Keratinocyte (primary cell): ENCODE data around the gene PEPD. TPM values are rescaled to one million over a fixed set of nuclear protein-coding genes. Genes with fewer than 3 reads are reported as not detected.

Experiments used
- DNase-seq: peaks from one replicate; pipeline ENCODE4 v3.0.0-alpha.2; 2011; ENCODE audit warnings: low read depth, missing footprints, low spot score
- FAIRE-seq: peaks from 2 replicates; lab custom pipeline; 2011; peaks lifted over from hg19 to GRCh38; lab: Jason Lieb, UNC
- H2AFZ ChIP-seq: 2 replicates; pipeline ENCODE4 v1.6.0; 2012; ENCODE audit warnings: low read length, control low read depth, inconsistent platforms; ENCODE audit not compliant: control insufficient read depth
- H3K27ac ChIP-seq: 2 replicates; pipeline ENCODE4 v1.5.1; 2011; ENCODE audit warnings: low read length; ENCODE audit not compliant: control insufficient read depth, insufficient read depth
- H3K27me3 ChIP-seq: 3 replicates; pipeline ENCODE4 v1.6.0; 2011; ENCODE audit warnings: low read length; ENCODE audit not compliant: control insufficient read depth, insufficient read depth; ENCODE audit errors: extremely low read depth
- H3K36me3 ChIP-seq, 2 experiments: 2 replicates in 1 of 2; 3 replicates in 1 of 2; pipeline ENCODE4 v1.5.1; 2011; ENCODE audit warnings: low read length in 2 of 2, mild to moderate bottlenecking in 1 of 2; ENCODE audit not compliant: control insufficient read depth in 2 of 2, insufficient read depth in 2 of 2; ENCODE audit errors: extremely low read depth in 1 of 2
- H3K4me1 ChIP-seq: 3 replicates; pipeline ENCODE4 v1.5.1; 2011; ENCODE audit warnings: low read length; ENCODE audit not compliant: control insufficient read depth, insufficient read depth; ENCODE audit errors: extremely low read depth
- H3K4me2 ChIP-seq: 3 replicates; pipeline ENCODE4 v1.6.0; 2011; ENCODE audit warnings: low read depth, low read length; ENCODE audit not compliant: control insufficient read depth, insufficient read depth; ENCODE audit errors: extremely low read depth
- H3K4me3 ChIP-seq, 3 experiments: fragments of 200-600 bp in 1 of 3; sonication (generic) in 1 of 3; 2 replicates in 2 of 3; 3 replicates in 1 of 3; pipeline ENCODE4 v1.5.1; 2011 to 2016; ENCODE audit warnings: low read length in 3 of 3, mild to moderate bottlenecking in 3 of 3, control low read depth in 2 of 3, inconsistent platforms in 1 of 3, low read depth in 1 of 3, mixed read lengths in 1 of 3, mixed run types in 1 of 3, moderate library complexity in 1 of 3; ENCODE audit not compliant: control insufficient read depth in 2 of 3, insufficient read depth in 2 of 3; ENCODE audit errors: extremely low read depth in 1 of 3
- H3K79me2 ChIP-seq: 2 replicates; pipeline ENCODE4 v1.6.0; 2012; ENCODE audit warnings: low read length; ENCODE audit not compliant: control insufficient read depth, insufficient read depth
- H3K9ac ChIP-seq: 3 replicates; pipeline ENCODE4 v1.6.0; 2011; ENCODE audit warnings: low read length; ENCODE audit not compliant: control insufficient read depth, insufficient read depth; ENCODE audit errors: extremely low read depth
- H3K9me1 ChIP-seq: 3 replicates; pipeline ENCODE4 v1.6.0; 2011; ENCODE audit warnings: low read length; ENCODE audit not compliant: control insufficient read depth, insufficient read depth; ENCODE audit errors: extremely low read depth
- H3K9me3 ChIP-seq: 2 replicates; pipeline ENCODE4 v1.5.1; 2012; ENCODE audit warnings: low read depth, low read length; ENCODE audit not compliant: control insufficient read depth
- H4K20me1 ChIP-seq: 3 replicates; pipeline ENCODE4 v1.6.0; 2011; ENCODE audit warnings: low read length; ENCODE audit not compliant: control insufficient read depth, insufficient read depth; ENCODE audit errors: extremely low read depth
- EZH2 ChIP-seq: IDR thresholded peaks from one replicate; pipeline ENCODE4 v1.6.1; 2012; ENCODE audit warnings: inconsistent platforms, mild to moderate bottlenecking, low read length, moderate library complexity
- dilution Hi-C: fragments of 300-500 bp; cut with MboI; formaldehyde crosslinking; loops from one replicate; pipeline ENCODE4 v1.7.0; 2020; ENCODE audit warnings: low sequenced_read_pairs; ENCODE audit not compliant: extremely low pct_ligation_motif_present
- polyA plus RNA-seq, 5 experiments: library from polyadenylated mRNA; depleted of rRNA in 3 of 5; stranded (reverse) in 3 of 5; stranded (forward) in 1 of 5; unstranded in 1 of 5; fragments of >200 nt; gene quantifications; 1 replicate in 1 of 5; 2 replicates in 3 of 5; 3 replicates in 1 of 5; pipeline versions ENCODE4 v1.2.1 to v1.2.3, GENCODE V29; 2011 to 2012; ENCODE audit warnings: missing spikeins in 2 of 5, low read depth in 1 of 5, low replicate concordance in 1 of 5
- TF ChIP-seq, protein P1 (sequence below), 3 experiments: IDR thresholded peaks in 1 of 3; conservative IDR thresholded peaks in 1 of 3; optimal IDR thresholded peaks in 1 of 3; 2 replicates in 2 of 3; 3 replicates in 1 of 3; pipeline versions ENCODE3 to v1.5.1; 2011; ENCODE audit warnings: low read length in 3 of 3, mild to moderate bottlenecking in 3 of 3, moderate library complexity in 2 of 3, control low read depth in 1 of 3, inconsistent platforms in 1 of 3; ENCODE audit not compliant: insufficient read depth in 2 of 3; ENCODE audit errors: extremely low read depth in 1 of 3

The PEPD gene
- polyA plus RNA-seq, 1 donor (not counting 4 experiments of a cell fraction or from before 2014, with no cell fraction given), result 36.9 TPM

DNA sequence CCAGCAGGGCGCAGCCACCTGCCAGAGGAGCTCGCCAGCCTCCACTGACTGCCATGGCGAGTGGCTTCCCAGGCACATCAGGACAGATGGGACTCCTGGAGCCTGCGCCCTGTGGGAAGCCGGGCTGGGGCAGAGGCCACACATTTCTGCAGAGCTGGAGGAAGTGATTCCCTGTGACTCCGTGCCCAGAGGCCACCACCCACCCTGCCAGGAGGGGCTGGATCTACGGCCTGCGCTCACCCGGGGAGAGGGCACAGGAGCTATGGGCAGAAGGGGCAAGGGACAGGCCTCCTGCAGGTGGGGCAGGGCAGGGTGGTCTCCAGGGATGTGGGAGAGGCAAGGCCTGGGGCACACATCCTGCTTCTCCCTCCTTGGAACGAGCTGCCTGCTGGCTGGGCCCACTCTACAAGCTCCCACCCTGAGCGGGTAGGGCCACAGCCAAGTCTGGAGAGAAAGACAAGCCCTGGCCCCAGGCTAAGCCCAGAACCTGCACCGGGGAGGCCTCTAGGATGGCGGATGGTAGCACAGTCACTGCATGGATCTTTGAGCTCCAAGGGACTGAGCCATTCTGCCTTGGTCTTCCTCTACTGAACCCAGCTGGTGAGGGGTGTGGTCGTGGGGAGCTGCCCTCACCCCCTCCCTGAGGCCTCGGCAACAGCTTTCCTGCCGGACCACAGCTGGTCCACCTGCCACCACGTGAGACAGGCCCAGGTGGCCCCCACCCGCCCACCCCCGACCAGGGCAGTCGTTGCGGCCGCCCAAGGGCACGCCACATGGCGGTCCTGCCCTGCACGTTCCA lies 107.5 kb downstream of the PEPD start:
- Histone ChIP-seq H3K79me2 (no peaks in the 10 kb centered on the region), H3K9me3 (no peaks in the 10 kb centered on the region), H2AFZ (no peak overlapping the region), H3K4me3 (no peak overlapping the region), H3K27me3 (no peaks in the 10 kb centered on the region), H3K9ac (no peak overlapping the region), H3K9me1 (no peaks in the 10 kb centered on the region), H4K20me1 (no peaks in the 10 kb centered on the region), H3K4me2 (no peak overlapping the region), H3K36me3 (no peaks in the 10 kb centered on the region), H3K27ac (no peak overlapping the region), H3K4me1 (peaks cover 2% of the 10 kb centered on the region)
- FAIRE-seq, result no peak
- dilution Hi-C loops, result no loop called here
- no peak for DNase-seq
- TF ChIP-seq, protein P1, sequence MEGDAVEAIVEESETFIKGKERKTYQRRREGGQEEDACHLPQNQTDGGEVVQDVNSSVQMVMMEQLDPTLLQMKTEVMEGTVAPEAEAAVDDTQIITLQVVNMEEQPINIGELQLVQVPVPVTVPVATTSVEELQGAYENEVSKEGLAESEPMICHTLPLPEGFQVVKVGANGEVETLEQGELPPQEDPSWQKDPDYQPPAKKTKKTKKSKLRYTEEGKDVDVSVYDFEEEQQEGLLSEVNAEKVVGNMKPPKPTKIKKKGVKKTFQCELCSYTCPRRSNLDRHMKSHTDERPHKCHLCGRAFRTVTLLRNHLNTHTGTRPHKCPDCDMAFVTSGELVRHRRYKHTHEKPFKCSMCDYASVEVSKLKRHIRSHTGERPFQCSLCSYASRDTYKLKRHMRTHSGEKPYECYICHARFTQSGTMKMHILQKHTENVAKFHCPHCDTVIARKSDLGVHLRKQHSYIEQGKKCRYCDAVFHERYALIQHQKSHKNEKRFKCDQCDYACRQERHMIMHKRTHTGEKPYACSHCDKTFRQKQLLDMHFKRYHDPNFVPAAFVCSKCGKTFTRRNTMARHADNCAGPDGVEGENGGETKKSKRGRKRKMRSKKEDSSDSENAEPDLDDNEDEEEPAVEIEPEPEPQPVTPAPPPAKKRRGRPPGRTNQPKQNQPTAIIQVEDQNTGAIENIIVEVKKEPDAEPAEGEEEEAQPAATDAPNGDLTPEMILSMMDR (optimal IDR thresholded peaks at IDR 0.05 in 1 of 3, IDR thresholded peaks at IDR 0.05 in 1 of 3, conservative IDR thresholded peaks at IDR 0.05 in 1 of 3; ENCODE audit: extremely low read depth in 1 of 3, insufficient read depth in 2 of 3, low read length in 3 of 3), result no peak
- no peak for TF ChIP-seq EZH2

DNA sequence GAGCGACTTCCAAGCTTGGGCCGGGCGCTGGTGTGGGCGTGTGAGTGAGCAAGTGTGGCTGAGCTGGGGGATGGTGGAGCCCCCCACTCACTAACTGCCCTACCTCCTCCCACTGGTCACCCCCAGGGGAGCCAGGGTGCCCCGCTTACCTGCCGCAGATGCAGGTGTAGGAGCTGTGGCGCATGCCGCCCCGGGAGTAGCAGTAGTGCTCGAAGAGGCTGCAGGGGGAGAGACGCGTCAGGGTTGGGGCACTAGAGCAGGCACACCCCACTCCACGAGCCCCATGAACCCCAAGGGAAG lies 108.2 kb downstream of the PEPD start:
- dilution Hi-C loops, result no loop called here
- Histone ChIP-seq H3K4me3 (no peak overlapping the region), H3K9ac (no peak overlapping the region), H3K9me1 (no peaks in the 10 kb centered on the region), H3K27ac (no peak overlapping the region), H3K36me3 (no peaks in the 10 kb centered on the region), H3K4me1 (peaks cover 2% of the 10 kb centered on the region), H3K79me2 (no peaks in the 10 kb centered on the region), H2AFZ (no peak overlapping the region), H3K27me3 (no peaks in the 10 kb centered on the region), H3K9me3 (no peaks in the 10 kb centered on the region), H4K20me1 (no peaks in the 10 kb centered on the region), H3K4me2 (no peak overlapping the region)
- TF ChIP-seq, protein P1 (optimal IDR thresholded peaks at IDR 0.05 in 1 of 3, IDR thresholded peaks at IDR 0.05 in 1 of 3, conservative IDR thresholded peaks at IDR 0.05 in 1 of 3; ENCODE audit: extremely low read depth in 1 of 3, insufficient read depth in 2 of 3, low read length in 3 of 3), result no peak
- TF ChIP-seq EZH2, result no peak
- DNase-seq (no peak), FAIRE-seq (no peak)
